Osteoblast (primary cell): ENCODE results near the gene JPH3. TPM values are rescaled to one million over a fixed set of nuclear protein-coding genes. Genes with fewer than 3 reads are reported as not detected.
"Not testable (repeated sequence)": the region's sequence is repeated elsewhere in the genome, so short reads cannot be mapped to it uniquely, and the experiment has no call there.

Experiments used
- DNase-seq: peaks from one replicate; pipeline ENCODE4 v3.0.0; 2011; ENCODE audit warnings: low spot score, mixed read lengths; ENCODE audit not compliant: insufficient read length; ENCODE audit errors: missing footprints
- H2AFZ ChIP-seq: 2 replicates; pipeline ENCODE4 v1.6.0; 2011; ENCODE audit warnings: mild to moderate bottlenecking, low read length
- H3K27ac ChIP-seq: 2 replicates; pipeline ENCODE4 v1.5.1; 2011; ENCODE audit warnings: mild to moderate bottlenecking, low read depth, low read length, moderate library complexity
- H3K27me3 ChIP-seq: 2 replicates; pipeline ENCODE4 v1.6.0; 2012; ENCODE audit warnings: mild to moderate bottlenecking, control low read depth, inconsistent platforms, low read length, moderate library complexity; ENCODE audit not compliant: insufficient read depth
- H3K36me3 ChIP-seq: 2 replicates; pipeline ENCODE4 v1.5.1; 2011; ENCODE audit warnings: mild to moderate bottlenecking, low read length, control low read depth, moderate library complexity; ENCODE audit not compliant: insufficient read depth
- H3K4me1 ChIP-seq: 2 replicates; pipeline ENCODE4 v1.5.1; 2011; ENCODE audit warnings: mild to moderate bottlenecking, low read length, control low read depth, moderate library complexity; ENCODE audit not compliant: insufficient read depth
- H3K4me2 ChIP-seq: 2 replicates; pipeline ENCODE4 v1.6.0; 2011; ENCODE audit warnings: mild to moderate bottlenecking, low read length; ENCODE audit not compliant: insufficient read depth
- H3K4me3 ChIP-seq: fragments of 200-600 bp; sonication (generic); 3 replicates; pipeline ENCODE4 v1.5.1; 2012; ENCODE audit warnings: mild to moderate bottlenecking, low read length, inconsistent platforms; ENCODE audit not compliant: insufficient read depth
- H3K79me2 ChIP-seq: 2 replicates; pipeline ENCODE4 v1.6.0; 2012; ENCODE audit warnings: mild to moderate bottlenecking, low read length, control low read depth, inconsistent platforms; ENCODE audit not compliant: insufficient read depth
- H3K9me3 ChIP-seq: 2 replicates; pipeline ENCODE4 v1.5.1; 2011; ENCODE audit warnings: low read depth, low read length, control low read depth
- H4K20me1 ChIP-seq: 2 replicates; pipeline ENCODE4 v1.6.0; 2012; ENCODE audit warnings: mild to moderate bottlenecking, low read length, control low read depth; ENCODE audit not compliant: insufficient read depth
- total RNA-seq: library from RNA; depleted of rRNA; stranded (reverse); fragments of >200 nt; gene quantifications from 2 replicates; pipeline ENCODE4 v1.2.3, GENCODE V29; 2012
- TF ChIP-seq, protein P1 (sequence below): IDR thresholded peaks from 2 replicates; pipeline ENCODE4 v1.5.1; 2011; ENCODE audit warnings: mild to moderate bottlenecking, low read depth, low read length, moderate library complexity; ENCODE audit errors: extremely low read depth

Gene JPH3
- total RNA-seq, 1 donor = not detected

DNA sequence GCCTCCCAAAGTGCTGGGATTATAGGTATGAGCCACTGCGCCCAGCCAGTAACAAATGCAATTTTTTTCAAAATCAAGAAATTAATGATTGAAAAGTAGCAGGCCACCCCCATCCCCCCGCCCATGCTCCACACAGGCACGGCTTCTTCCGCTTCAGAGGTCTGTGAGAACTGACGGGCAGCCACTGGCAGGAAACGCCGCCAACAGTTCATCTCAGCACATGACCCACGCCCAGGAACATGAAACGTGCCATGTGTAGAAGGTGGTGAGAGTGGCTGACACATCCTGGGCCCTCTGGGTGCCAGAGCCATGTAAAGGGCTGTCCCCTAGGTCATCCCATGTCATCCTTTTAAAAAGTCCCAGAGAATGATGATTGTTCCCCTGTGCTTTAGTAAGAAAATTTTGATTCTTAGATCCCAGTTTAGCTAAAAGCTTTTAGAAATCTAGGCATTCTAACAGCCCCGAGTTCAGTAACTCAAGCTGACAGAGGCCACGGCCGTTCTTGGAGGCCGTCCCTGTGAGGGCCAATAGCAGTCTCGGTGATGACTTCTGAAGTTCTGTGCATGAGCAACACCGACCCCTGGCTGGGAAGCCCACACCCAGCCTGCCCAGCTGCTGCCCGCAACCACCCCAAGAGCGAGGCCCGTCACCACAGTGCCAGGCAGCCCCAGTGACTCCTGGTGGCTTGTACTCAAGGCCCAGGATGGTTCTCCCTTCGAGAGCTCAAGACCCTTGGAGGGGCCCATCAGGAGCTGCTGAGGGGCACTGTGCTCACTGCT lies 111.3 kb downstream of the JPH3 start:
- peaks cover 2% of the 10 kb centered on the region for H4K20me1 ChIP-seq
- H3K9me3 ChIP-seq = no peaks in the 10 kb centered on the region
- TF ChIP-seq, protein P1, sequence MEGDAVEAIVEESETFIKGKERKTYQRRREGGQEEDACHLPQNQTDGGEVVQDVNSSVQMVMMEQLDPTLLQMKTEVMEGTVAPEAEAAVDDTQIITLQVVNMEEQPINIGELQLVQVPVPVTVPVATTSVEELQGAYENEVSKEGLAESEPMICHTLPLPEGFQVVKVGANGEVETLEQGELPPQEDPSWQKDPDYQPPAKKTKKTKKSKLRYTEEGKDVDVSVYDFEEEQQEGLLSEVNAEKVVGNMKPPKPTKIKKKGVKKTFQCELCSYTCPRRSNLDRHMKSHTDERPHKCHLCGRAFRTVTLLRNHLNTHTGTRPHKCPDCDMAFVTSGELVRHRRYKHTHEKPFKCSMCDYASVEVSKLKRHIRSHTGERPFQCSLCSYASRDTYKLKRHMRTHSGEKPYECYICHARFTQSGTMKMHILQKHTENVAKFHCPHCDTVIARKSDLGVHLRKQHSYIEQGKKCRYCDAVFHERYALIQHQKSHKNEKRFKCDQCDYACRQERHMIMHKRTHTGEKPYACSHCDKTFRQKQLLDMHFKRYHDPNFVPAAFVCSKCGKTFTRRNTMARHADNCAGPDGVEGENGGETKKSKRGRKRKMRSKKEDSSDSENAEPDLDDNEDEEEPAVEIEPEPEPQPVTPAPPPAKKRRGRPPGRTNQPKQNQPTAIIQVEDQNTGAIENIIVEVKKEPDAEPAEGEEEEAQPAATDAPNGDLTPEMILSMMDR = no peak
- no peaks in the 10 kb centered on the region for H3K4me1 ChIP-seq
- DNase-seq = no peak
- H3K27ac ChIP-seq = no peak overlapping the region
- H3K79me2 ChIP-seq = no peaks in the 10 kb centered on the region
- H3K4me3 ChIP-seq = no peak overlapping the region
- no peaks in the 10 kb centered on the region for H3K27me3 ChIP-seq
- H2AFZ ChIP-seq = no peak overlapping the region
- peaks cover 11% of the 10 kb centered on the region for H3K36me3 ChIP-seq
- no peak overlapping the region for H3K4me2 ChIP-seq

DNA sequence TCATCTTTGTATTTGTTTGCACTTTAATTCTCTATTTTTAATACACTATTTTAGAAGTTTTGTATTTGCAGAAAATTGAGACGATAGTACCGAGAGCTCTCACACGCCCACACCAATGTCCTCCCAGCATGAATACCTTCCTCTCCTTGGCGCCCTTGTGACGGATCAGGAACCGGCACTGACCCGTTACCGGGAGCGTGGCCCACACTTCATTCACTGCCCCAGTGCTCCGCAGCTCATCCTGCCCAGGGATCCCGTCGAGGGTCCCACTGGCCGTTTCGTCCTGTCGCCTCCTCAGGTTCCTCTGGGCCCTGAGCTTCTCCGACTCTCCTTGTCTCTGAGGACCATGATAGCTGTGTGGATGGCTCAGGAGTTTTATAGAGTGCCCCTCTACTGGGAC lies 112.9 kb downstream of the JPH3 start:
- no peak overlapping the region for H2AFZ ChIP-seq
- H3K79me2 ChIP-seq = no peaks in the 10 kb centered on the region
- DNase-seq = no peak
- no peak overlapping the region for H3K4me2 ChIP-seq
- TF ChIP-seq, protein P1 = no peak
- H3K27me3 ChIP-seq = no peaks in the 10 kb centered on the region
- H3K4me1 ChIP-seq = no peaks in the 10 kb centered on the region
- H3K4me3 ChIP-seq = no peak overlapping the region
- H4K20me1 ChIP-seq = peaks cover 8% of the 10 kb centered on the region
- H3K36me3 ChIP-seq = peaks cover 11% of the 10 kb centered on the region
- no peak overlapping the region for H3K27ac ChIP-seq
- H3K9me3 ChIP-seq = no peaks in the 10 kb centered on the region

GRCh38 chr16:87715658-87716057 lies 113.3 kb downstream of the JPH3 start:
- no peak overlapping the region for H3K4me2 ChIP-seq
- no peak overlapping the region for H3K27ac ChIP-seq
- no peaks in the 10 kb centered on the region for H3K9me3 ChIP-seq
- no peaks in the 10 kb centered on the region for H3K4me1 ChIP-seq
- H2AFZ ChIP-seq = no peak overlapping the region
- TF ChIP-seq, protein P1 = no peak
- H3K79me2 ChIP-seq = no peaks in the 10 kb centered on the region
- H3K36me3 ChIP-seq = peaks cover 11% of the 10 kb centered on the region
- H4K20me1 ChIP-seq = peaks cover 12% of the 10 kb centered on the region
- no peaks in the 10 kb centered on the region for H3K27me3 ChIP-seq
- peak; percentile 90 for DNase-seq
- no peak overlapping the region for H3K4me3 ChIP-seq

DNA sequence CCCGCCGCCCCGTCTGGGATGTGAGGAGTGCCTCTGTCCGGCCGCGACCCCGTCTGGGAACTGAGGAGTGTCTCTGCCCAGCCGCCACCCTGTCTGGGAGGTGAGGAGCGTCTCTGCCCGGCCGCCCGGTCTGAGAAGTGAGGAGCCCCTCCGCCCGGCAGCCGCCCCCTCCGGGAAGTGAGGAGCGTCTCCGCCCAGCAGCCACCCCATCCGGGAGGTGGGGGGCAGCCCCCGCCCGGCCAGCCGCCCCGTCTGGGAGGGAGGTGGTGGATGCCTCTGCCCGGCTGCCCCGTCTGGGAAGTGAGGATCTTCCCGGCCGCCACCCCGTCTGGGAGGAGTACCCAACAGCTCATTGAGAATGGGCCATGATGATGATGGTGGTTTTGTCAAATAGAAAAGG lies 116.5 kb downstream of the JPH3 start:
- not testable (repeated sequence) for H3K4me2 ChIP-seq, H3K27me3 ChIP-seq, H3K4me1 ChIP-seq, H3K4me3 ChIP-seq, H3K36me3 ChIP-seq, H3K9me3 ChIP-seq, H3K27ac ChIP-seq, H2AFZ ChIP-seq, DNase-seq, H3K79me2 ChIP-seq
- peaks cover 25% of the 10 kb centered on the region for H4K20me1 ChIP-seq
